CD1c-positive myeloid dendritic cell (primary cell): ENCODE data around the gene AK5.

Experiments used
- DNase-seq: peaks from one replicate; pipeline ENCODE4 v3.0.0-alpha.2; 2016; ENCODE audit errors: extremely low spot score

AK5 gene

DNA sequence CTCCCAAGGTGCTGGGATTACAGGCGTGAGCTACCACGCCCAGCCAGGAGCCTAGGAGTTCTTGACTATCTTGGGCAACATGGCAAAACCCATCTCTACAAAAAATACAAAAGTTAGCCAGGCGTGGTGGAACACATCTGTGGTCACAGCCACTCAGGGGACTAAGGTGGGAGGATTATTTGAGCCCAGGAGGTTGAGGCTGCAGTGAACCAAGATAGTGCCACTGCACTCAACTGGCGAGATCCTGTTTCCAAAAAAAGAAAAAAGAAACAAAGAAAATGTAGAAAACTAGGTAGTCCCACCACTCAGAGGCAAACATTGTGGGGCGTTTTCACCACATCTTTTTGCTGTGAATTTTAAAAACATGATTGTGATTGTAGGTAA, 259.3 kb downstream of the AK5 start:
- DNase-seq, result no peak

DNA sequence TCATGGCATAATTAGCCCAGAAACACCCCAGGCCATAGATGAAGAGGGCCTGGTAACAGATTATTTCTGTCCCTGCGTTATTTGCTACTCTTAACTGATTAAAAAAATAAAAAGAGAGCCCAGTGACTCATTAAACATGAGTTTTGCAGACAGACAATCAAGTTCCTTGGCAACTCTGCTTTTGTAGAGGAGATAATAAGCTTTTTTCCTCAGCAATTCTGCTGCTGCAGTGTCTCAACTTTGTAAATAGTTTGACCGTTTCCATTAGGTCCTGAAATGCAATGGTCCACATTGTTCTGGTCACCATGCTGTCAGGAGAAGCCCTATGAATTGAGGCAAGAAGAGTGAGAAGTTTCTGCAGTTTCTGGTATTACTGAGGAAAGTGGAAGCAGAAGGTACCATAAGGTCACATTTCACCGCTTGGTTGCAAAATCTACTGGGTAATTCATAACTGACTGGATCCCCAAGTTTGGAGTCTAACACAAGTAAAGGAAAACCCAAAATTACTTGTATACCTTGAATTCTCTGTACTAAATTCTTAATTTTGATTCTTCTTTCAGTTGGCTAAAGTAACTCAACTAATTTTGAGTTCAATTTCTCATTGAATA, 261.1 kb downstream of the AK5 start:
- DNase-seq, result no peak

DNA sequence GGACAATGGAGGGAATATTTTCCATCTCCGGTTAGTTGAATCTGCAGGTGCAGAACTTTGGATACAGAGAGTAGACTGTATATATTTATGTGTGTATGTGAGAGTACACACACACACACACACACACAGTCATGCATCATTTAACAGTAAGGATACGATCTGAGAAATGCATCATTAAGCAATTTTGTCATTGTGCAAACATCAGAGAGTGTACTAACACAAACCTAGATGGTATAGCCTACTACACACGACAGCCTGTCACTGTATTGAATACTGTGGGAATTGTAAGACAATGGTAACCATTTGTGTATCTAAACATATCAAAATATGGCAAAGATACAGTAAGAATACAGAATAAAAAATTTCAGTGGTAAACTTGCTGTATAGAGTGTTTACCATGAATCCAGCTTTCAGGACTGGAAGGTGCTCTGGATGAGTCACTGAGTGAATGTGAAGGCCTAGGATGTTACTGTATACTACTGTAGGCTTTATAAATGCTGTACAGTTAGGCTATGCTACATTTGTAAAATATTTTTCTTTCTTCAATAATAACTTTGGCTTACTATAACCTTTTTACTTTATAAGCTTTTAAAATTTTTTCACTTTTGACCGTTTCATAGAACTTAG, 262.1 kb downstream of the AK5 start:
- DNase-seq, result no peak

DNA sequence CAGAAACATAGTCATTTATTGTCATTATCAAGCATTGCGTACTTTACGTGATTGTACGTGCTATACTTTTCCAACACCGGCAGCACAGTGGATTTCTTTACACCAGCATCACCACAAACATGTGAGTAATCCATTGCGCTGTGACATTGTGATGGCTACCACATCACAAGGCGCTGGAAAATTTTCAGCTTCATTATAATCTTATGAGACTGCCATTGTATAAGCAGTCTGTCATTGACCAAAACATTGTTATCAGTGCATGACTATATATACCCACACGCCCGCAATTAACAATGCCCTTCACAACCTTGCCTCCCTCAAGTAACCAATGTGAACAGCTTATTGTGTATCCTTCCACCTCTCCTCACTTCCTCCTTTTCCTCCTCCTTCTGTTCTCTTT, 263.0 kb downstream of the AK5 start:
- no peak for DNase-seq

DNA sequence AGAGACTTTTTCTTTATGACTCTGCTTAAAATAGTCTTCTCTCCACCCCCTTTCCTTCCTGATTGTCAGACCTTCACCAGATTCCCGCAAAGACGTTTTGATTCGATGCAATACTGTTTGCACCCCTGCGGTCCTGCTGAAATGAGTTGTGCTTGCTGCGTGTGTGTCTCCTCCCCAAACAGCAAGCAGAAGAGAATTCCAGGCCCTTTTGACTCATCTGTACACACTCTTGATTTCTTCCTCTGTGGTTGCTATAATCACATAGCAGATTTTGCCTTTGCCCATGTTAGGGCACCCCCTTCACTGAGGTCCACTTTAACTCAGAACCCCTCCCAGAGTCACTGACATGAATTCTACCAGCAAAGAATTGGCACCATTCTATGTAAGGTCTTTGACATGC, 264.2 kb downstream of the AK5 start:
- DNase-seq, result no peak

DNA sequence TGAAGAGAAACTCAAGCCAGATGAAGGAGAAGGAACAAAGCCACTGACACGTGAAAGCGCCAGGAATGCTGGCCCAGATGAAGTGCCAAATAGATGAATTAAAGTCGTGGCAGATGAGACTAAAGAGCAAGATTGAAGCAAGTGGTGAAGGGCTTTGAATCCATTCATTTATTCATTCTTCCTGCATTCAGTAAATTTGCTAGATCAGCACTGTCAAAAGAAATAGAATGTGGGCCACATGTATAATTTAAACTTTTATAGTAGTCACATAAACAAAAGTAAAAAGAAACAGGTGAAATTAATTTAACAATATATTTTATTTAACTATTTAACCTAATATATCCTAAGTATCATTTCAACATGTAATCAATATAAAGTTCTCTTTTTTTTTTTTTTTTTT, 265.1 kb downstream of the AK5 start:
- no peak for DNase-seq

DNA sequence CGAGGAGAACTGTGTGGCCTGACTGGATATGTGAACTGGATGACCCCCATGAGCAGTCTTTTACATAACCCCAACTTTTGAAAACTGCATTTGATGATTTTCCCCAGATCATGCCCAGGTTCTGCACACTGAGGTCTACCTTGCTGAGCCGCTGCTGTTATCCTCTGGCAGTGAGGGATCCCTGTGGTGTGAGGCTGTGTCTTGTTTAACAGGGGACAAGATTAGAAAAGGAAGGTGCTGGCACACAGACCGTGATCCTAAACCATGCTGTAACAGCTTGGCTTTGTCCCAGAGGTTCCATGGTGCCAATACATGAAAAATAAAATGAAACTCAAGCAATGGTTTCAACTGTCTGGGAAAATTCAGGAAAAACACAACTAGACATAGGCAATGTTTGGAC, 266.5 kb downstream of the AK5 start:
- no peak for DNase-seq

DNA sequence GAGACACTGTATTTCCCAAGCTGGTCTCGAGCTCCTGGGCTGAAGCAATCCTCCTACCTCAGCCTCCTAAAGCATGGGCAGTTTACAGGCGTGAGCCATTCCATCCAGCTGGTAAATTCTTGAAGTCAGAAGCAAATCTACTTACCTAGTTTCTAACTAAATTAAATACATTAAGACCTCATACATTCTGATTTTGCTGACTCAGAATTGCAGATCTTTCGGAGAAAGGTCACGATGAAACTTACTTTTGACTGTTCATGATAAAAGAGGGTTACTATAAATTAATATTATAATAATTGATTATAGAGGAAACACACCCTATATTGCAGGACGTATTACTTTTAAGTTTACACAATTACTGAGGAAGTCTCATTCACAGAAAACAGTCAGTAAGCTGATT, 268.3 kb downstream of the AK5 start:
- DNase-seq, result no peak

DNA sequence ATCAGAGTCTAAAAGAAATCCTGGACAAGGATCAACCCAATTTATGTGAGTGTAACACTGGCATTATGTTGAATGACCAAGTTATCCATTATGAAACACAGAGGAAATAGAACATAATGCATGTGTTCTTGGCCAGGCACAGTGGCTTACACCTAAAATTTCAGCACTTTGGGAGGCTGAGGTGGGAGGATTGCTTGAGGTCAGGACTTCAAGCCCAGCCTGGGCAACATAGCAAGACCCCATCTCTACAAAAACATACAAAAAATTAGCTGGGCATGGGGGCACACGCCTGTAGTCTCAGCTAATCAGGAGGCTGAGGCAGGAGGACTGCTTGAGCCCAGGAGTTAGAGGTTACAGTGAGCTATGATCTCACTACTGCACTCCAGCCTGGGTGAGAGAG, 270.8 kb downstream of the AK5 start:
- no peak for DNase-seq

DNA sequence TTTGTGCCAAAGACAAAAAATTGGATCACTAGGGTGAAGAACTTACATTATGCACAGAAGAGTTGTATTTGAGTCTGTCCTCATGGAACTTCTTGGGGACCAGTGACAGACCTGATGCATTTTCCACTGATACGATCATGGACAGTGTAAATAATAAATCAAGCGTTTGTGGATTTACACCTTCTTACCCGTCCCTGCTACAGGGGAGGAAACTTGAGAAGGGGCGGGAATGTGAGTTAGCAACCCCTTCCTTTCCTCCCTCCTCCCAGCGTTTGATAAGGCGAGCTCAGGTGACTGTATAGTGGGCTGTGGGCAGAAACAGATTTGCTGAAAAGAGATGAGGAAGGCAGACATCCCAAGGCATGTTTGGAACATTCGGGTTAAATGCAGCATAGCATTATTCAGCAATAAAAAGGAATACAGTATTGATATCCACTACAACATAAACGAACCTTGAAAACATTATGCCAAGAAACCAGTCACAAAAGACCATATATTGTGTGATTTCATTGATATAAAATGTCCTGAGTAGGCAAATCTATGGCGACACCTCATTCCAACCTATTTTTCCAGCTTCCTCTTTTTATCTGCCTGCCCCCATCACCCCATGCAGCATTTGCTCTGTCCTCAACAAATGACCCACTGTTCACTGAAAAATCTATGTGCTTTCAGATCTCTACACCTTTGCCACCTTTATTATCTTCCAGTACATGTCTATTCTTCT, 271.9 kb downstream of the AK5 start:
- no peak for DNase-seq

DNA sequence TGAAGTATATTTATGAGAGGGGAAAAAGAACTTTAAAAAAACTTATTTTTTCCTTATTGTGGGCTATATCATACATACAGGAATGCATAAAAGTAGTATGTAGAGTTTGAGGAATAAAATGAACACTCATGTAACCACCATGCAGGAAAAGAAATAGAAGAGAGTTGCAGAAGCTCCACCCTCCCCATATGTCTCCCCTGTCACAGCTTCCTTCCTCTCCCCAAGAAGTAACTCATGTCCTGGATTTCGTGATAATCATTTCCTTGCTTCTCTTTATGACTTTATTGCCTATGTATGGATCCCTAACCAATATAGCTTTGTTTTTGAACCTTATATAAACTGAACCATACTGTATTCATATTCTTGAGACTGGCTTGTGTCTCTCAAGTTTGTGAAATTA, 274.2 kb downstream of the AK5 start:
- DNase-seq, result no peak

DNA sequence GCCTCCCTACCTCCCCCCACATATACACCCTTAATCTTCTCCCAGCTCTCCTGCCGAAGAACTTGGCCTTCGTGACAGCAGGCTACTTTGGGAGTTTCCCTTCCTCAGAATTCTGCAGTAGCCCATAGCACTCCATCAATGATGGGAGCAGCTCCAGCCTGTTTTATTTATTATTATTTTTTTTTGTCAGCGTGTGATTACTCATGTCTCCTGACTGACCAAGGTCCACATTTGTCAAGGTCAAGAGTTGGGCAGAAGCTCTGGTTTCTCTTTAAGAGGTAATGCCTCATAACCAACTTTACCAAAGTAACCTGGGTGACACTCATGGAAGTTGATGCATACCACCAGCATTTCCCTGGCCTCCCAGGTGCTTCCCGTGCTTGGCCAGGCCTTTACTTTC, 275.2 kb downstream of the AK5 start:
- no peak for DNase-seq

DNA sequence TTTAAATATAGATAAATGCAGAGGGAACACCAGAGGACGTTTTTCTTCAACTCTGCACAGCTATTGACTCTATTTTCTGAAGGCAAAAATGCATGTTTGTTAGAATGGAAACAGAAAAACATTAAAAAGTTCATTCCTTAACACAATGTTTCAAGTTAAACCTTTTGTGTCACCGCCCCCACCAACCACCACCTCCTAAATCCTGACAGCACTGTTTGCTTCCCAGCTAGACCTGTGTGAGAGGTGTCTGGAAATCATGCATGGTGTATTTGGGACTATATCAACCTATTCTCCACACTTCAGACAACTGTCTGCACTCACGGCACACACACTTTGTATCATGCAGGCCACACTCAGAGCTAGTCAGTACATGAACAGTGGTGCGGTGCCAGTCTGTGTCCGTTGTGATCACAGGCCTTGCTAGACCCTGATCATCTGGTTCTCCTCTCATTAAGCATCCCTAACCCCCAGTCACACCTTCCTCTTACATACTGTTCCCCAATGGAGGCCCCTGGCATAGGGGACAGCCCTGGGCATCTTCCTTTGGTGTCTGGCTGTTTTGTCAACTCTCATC, 276.9 kb downstream of the AK5 start:
- no peak for DNase-seq

DNA sequence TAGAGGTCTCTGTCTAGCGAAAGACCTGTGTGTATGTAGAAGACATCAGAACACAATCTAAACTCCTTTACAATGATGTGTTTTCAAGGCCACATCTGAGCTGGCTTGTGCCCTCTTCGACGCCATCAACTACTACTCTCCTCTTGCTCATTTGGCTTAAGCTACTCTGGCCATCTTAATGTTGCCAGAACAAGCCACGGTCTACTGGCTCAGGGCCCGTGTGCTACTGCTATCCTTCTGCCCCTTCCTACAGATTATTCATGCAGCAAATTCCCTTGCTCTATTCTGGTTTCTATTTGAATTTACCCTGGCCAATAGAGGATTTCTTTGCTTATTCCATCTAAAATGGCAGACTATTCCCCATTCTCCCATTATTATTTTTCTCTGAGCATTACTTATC, 278.9 kb downstream of the AK5 start:
- DNase-seq, result no peak

DNA sequence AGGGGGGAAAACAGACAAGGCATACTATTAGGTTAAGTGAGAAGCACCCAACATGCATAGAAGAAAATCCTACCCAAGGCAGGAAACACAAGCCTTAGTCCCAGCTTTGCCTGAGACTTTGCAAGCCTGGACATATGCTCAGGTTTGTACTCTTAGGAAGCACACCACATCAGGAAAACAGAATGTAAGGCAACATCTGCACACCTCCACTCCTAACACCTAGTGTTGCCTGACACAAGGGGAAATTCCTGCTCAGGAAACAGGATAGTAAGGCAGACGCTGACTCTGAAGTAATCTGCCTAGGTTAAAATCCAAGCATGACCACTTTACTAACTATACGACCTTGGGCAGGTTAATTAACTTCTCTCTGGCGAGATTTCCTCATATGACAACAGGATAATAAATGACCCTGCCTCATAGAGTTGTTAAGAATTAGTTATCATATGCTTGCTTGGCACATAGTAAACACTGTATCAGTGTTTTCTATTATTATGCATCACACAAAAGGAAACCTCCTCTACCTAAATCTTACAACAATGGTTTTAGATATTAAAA, 280.9 kb downstream of the AK5 start:
- no peak for DNase-seq

DNA sequence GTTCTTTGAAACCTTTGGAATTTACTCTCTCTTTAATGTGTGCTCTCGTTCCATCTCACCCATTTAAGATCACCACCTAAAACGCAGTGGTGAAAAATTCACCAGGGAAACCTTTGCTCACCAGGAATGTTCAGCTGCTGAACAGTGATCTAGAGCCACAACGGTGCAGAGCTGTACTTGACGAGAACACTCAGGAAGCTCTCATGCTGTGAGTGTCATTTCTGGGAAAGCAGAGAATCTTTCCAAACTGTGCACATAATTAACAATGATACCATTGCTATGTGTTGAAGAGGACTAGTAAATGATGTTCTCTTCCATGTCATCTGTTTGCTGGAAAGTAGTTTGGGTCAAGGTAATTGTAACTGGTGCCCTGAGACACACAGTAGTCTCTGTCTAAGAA, 283.5 kb downstream of the AK5 start:
- DNase-seq, result no peak

DNA sequence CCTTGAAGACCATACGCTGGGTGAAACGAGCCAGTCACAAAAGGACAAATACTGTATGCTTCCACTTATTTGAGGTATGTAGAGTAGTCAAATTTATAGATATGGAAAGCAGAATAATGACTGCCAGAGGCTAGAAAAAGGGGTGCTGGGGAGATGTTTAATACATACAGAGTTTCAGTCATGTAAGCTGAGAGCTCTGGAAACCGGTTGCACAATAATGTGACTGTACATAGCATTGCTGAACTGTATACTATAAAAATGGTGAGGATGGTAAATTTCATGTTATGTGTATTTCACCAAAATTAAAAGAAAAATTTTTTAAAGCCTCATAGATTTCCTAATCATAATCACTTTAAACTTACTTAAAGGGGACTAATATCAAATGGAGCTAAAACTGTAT, 289.8 kb downstream of the AK5 start:
- no peak for DNase-seq

DNA sequence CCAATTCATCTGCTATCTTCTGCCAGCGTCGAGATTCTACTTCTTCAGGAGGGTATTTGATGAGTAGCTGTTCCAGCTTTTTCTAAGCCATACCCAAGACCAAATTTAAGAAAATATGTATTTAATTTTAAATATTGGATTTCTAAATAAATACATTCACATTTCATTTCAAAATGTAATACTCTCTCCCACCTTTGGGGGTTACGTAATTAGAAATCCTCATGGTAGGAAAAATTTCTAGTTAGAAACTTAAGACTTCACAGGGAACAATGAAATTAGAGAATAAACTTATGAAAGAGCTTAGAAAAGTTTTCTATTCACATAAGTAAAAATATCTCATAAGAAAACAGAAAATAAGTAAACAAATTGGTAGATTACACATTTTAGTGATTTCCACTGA, 297.7 kb downstream of the AK5 start:
- DNase-seq, result no peak

DNA sequence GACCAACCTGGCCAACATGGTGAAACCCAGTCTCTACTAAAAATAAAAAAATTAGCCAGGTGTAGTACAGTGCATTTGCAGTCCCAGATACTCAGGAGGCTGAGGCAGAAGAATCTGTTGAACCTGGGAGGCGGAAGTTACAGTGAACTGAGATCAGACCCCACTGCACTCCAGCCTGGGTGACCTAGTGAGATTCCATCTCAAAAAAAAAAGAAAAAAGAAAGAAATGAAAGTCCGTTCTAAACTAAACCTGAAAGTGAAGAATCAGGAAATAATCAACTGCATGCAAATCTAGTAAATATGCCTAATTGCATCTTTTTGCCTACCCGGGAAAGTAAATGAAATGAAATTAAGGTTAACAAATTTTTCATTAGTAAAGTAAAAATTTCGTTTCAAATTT, 301.1 kb downstream of the AK5 start:
- DNase-seq, result no peak

DNA sequence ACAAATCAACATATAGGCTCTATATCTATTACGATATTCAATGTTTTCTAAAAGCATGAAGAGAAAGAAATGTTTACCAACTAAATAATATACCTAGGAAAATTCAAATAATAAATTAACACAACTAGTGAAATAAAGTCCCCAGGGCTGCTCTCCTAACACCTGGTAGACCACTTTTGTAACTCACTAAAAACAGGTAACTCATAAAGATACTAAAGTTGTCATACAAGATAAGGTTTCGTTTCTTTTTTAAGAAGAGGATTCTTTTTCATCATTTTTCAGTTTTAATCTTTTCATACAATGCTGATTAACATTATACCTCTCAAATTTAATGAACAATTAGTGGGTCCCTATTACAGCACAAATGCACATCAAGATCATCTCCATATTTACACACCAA, 301.7 kb downstream of the AK5 start:
- no peak for DNase-seq

DNA sequence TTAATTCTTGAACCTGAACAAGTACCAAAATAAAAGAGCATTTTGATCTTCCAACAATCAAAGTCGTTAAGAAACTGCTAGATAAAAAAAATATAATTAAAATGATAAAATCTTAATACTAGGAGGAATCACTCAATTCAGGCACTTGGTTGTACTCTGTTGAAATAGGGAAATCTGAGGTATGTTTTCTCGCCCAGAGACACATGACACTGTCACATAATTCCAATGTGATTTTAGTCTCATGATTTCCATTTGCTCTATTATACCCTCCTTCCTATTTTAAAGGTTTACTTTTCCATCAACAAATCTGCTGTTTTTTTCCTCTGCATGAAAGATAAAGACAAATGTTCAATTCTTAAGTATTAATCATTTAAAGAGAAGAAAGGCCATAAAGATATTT, 303.1 kb downstream of the AK5 start:
- DNase-seq, result no peak

DNA sequence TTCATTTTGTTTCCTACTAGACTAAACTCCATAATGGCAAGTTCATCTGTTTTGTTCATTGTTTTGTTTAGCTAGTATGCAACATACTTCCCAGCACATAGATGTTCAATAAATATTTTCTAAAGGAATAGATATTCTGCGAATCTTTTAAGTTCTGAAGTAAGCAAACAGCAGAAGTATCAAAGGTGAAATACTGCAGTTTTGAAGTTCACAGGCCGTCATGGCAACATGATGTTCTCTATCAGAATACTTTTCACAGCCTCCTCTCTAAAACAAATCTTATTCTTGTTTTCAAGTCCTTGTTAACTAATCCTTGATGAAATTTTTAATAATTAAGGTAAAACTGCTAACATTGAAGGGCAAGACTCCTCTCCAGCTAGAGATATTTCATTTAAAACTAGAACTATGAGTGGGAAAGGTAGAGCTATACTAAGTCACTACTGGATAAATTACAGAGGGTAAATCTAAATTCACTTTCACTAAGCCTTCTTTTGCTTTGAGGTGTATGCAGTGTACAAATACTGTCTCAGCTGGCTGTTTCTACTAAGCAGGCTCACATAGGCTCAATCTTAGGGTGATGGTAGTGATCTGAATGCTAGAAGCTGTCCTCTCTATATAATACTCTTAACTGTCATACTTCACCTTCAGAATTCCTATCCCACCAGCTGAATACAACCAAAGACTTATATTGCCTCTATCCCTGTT, 303.9 kb downstream of the AK5 start:
- no peak for DNase-seq
